ENCODE results near the gene RPAP3. TPM values are rescaled to one million over a fixed set of nuclear protein-coding genes. Genes with fewer than 3 reads are reported as not detected.

RPAP3 gene
- polyA plus RNA-seq, 1 donor from 2014 or later = 39.7 TPM

DNA sequence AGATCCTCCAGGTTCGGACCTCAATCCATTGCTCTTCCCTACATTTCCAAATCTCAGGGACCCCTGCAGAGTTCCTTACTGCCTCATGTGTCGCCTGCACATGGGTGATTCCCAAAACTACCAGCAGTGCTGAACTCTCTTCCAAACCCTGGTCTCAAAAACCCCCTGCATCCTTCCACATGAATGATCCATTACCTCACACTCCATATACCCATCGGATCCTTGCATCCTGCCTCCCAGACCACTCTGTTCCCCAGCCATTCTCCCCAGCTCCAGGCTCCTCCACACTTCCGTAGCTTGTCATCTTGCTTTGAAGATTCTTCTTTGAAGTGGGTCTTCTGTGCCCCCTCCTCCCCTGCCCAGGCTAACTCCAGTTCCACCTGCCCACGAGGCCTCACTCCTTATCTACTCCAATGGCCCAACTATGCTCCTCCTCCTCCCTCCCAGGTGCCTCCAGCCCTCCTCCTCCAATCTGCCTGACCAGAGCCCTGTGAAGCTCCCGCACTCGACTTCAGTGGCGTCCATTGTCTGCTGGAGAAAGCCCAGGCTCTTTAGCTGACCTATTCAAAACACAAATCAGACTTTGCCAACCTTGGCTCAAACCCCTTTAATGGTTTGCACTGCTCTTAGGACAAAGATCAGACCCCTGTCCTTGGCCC, 39.1 kb upstream of the RPAP3 start:
- no peak overlapping the region for H3K4me2 ChIP-seq (ENCODE audit: low read length)
- H3K4me3 ChIP-seq (ENCODE audit: low read length) = no peak overlapping the region
- no peak overlapping the region for H3K9ac ChIP-seq (ENCODE audit: low read length)
- H4K20me1 ChIP-seq (ENCODE audit: insufficient read depth) = no peaks in the 10 kb centered on the region
- no peaks in the 10 kb centered on the region for H3K9me2 ChIP-seq (ENCODE audit: insufficient read depth, low read length)
- H3K27ac ChIP-seq (ENCODE audit: low read length) = no peak overlapping the region
- TF ChIP-seq REST (IDR thresholded peaks at IDR 0.05; ENCODE audit: borderline replicate concordance) (no peak), SMC3 (conservative IDR thresholded peaks at IDR 0.05; ENCODE audit: poor library complexity) (no peak), TAF1 (IDR thresholded peaks at IDR 0.05; ENCODE audit: low read depth) (no peak), RAD21 (conservative IDR thresholded peaks at IDR 0.05) (no peak), EZH2 (IDR thresholded peaks at IDR 0.05; ENCODE audit: borderline replicate concordance, insufficient read depth, low read length, poor library complexity, severe bottlenecking) (no peak), POLR2AphosphoS5 (IDR thresholded peaks at IDR 0.05) (no peak), MXI1 (conservative IDR thresholded peaks at IDR 0.05; ENCODE audit: poor library complexity, severe bottlenecking) (no peak), EP300 (conservative IDR thresholded peaks at IDR 0.05; ENCODE audit: poor library complexity, severe bottlenecking) (no peak)
- TF ChIP-seq, protein P1, sequence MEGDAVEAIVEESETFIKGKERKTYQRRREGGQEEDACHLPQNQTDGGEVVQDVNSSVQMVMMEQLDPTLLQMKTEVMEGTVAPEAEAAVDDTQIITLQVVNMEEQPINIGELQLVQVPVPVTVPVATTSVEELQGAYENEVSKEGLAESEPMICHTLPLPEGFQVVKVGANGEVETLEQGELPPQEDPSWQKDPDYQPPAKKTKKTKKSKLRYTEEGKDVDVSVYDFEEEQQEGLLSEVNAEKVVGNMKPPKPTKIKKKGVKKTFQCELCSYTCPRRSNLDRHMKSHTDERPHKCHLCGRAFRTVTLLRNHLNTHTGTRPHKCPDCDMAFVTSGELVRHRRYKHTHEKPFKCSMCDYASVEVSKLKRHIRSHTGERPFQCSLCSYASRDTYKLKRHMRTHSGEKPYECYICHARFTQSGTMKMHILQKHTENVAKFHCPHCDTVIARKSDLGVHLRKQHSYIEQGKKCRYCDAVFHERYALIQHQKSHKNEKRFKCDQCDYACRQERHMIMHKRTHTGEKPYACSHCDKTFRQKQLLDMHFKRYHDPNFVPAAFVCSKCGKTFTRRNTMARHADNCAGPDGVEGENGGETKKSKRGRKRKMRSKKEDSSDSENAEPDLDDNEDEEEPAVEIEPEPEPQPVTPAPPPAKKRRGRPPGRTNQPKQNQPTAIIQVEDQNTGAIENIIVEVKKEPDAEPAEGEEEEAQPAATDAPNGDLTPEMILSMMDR (IDR thresholded peaks at IDR 0.05; ENCODE audit: poor library complexity, severe bottlenecking) = no peak
- H3K79me2 ChIP-seq (replicated peaks; ENCODE audit: insufficient read depth, low read length) = no peaks in the 10 kb centered on the region
- no peaks in the 10 kb centered on the region for H3F3A ChIP-seq (ENCODE audit: insufficient read depth, low read length, poor library complexity, severe bottlenecking)
- no peaks in the 10 kb centered on the region for H3K27me3 ChIP-seq (ENCODE audit: insufficient read depth, low read depth, low read length)
- no peaks in the 10 kb centered on the region for H3K9me3 ChIP-seq (ENCODE audit: low read length)
- no peaks in the 10 kb centered on the region for H3K36me3 ChIP-seq (ENCODE audit: insufficient read depth, low read length)
- H2AFZ ChIP-seq (ENCODE audit: low read depth, low read length) = no peak overlapping the region

DNA sequence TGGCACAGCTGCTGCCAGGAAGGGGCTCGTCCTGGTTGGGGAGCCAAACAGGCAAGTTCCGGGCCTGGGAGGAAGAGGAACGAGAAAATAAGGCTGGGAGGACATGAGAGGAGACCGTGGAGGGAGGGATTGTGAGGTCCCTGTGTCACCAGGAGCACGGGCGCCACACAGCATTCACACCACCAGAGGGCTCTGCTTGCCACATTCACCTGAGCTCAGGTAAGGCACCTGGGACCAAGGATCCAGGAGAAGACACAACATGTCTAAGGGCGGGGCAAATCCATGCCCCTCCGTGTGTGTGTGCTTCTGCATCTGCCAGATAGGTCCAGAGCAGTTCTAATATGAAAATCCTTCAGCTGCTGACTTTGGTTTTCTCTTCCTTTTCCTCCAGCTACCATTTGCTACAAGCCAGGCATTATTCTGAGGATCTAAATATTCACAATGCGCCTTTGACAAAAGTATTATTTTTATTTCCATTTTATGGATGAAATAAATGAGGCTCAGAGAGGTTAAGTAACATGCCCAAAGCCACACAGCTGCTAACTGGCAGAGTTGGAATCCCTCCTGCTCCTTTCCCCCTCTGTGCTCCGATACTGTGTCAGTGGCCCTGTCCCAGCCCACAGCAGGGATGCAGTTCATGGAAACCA, 38.3 kb upstream of the RPAP3 start:
- no peaks in the 10 kb centered on the region for H3K9me3 ChIP-seq (ENCODE audit: low read length)
- no peaks in the 10 kb centered on the region for H3K9me2 ChIP-seq (ENCODE audit: insufficient read depth, low read length)
- H3K36me3 ChIP-seq (ENCODE audit: insufficient read depth, low read length) = no peaks in the 10 kb centered on the region
- H3K9ac ChIP-seq (ENCODE audit: low read length) = no peak overlapping the region
- H3K4me3 ChIP-seq (ENCODE audit: low read length) = no peak overlapping the region
- no peak overlapping the region for H3K27ac ChIP-seq (ENCODE audit: low read length)
- no peaks in the 10 kb centered on the region for H4K20me1 ChIP-seq (ENCODE audit: insufficient read depth)
- no peak overlapping the region for H3K4me2 ChIP-seq (ENCODE audit: low read length)
- no peaks in the 10 kb centered on the region for H3F3A ChIP-seq (ENCODE audit: insufficient read depth, low read length, poor library complexity, severe bottlenecking)
- no peaks in the 10 kb centered on the region for H3K27me3 ChIP-seq (ENCODE audit: insufficient read depth, low read depth, low read length)
- H3K79me2 ChIP-seq (replicated peaks; ENCODE audit: insufficient read depth, low read length) = no peaks in the 10 kb centered on the region
- TF ChIP-seq, protein P1 (IDR thresholded peaks at IDR 0.05; ENCODE audit: poor library complexity, severe bottlenecking) = peak; percentile 70
- no peak for TF ChIP-seq TAF1 (IDR thresholded peaks at IDR 0.05; ENCODE audit: low read depth)
- TF ChIP-seq MXI1 (conservative IDR thresholded peaks at IDR 0.05; ENCODE audit: poor library complexity, severe bottlenecking) = no peak
- no peak for TF ChIP-seq EZH2 (IDR thresholded peaks at IDR 0.05; ENCODE audit: borderline replicate concordance, insufficient read depth, low read length, poor library complexity, severe bottlenecking)
- TF ChIP-seq RAD21 (conservative IDR thresholded peaks at IDR 0.05) = peak; percentile 67
- TF ChIP-seq EP300 (conservative IDR thresholded peaks at IDR 0.05; ENCODE audit: poor library complexity, severe bottlenecking) = no peak
- no peak for TF ChIP-seq POLR2AphosphoS5 (IDR thresholded peaks at IDR 0.05)
- peak; percentile 78 for TF ChIP-seq SMC3 (conservative IDR thresholded peaks at IDR 0.05; ENCODE audit: poor library complexity)
- TF ChIP-seq REST (IDR thresholded peaks at IDR 0.05; ENCODE audit: borderline replicate concordance) = no peak
- H2AFZ ChIP-seq (ENCODE audit: low read depth, low read length) = no peak overlapping the region
